ENCODE results near the gene KLK2.
A peak's percentile ranks its signal among the peaks of the same experiment; 100 is the strongest.

GRCh38 chr19:50922317-50922853, 49.1 kb downstream of the KLK2 start:
- peak; percentile 48 to 87 (median 78) for TF ChIP-seq CTCF (IDR thresholded peaks at IDR 0.05 in 8 of 11, conservative IDR thresholded peaks at IDR 0.05 in 3 of 11)
- TF ChIP-seq POLR2AphosphoS5 (IDR thresholded peaks at IDR 0.05) = peak in 1 of 3 donors; percentile 13
- TF ChIP-seq POLR2A (IDR thresholded peaks at IDR 0.05) = no peak

All from spleen (tissue), 7 donors.